NCI-H2081 (cell line): ENCODE results near the gene EEPD1.

ENCODE experiments used
- DNase-seq, 2 experiments: peaks; one replicate each; lab custom pipeline; 2025; lab: John Stamatoyannopoulos, UW

The EEPD1 gene

GRCh38 chr7:36280840-36281812, 128.1 kb downstream of the EEPD1 start:
- DNase-seq: peak; percentile 57 to 79

GRCh38 chr7:36281945-36282717, 129.1 kb downstream of the EEPD1 start:
- no peak for DNase-seq

- no peak for DNase-seq
Measured at GRCh38 chr7:36283181-36283580, 130.1 kb downstream of the EEPD1 start.

GRCh38 chr7:36283711-36284130, 130.7 kb downstream of the EEPD1 start:
- no peak for DNase-seq

- DNase-seq: no peak
Measured at GRCh38 chr7:36284456-36285090, 131.5 kb downstream of the EEPD1 start.

- no peak for DNase-seq
Measured at GRCh38 chr7:36285276-36285675, 132.2 kb downstream of the EEPD1 start.

GRCh38 chr7:36286226-36286625, 133.2 kb downstream of the EEPD1 start:
- DNase-seq: no peak

GRCh38 chr7:36286688-36287087, 133.6 kb downstream of the EEPD1 start:
- DNase-seq: no peak

GRCh38 chr7:36287371-36288241, 134.6 kb downstream of the EEPD1 start:
- no peak for DNase-seq

GRCh38 chr7:36288501-36288900, 135.4 kb downstream of the EEPD1 start:
- no peak for DNase-seq

- DNase-seq: no peak
Measured at GRCh38 chr7:36289833-36290661, 137.0 kb downstream of the EEPD1 start.

- DNase-seq: peak; percentile 86 to 87
Measured at GRCh38 chr7:36291387-36292316, 138.6 kb downstream of the EEPD1 start.

GRCh38 chr7:36295090-36295489, 142.0 kb downstream of the EEPD1 start:
- no peak for DNase-seq

- DNase-seq: no peak
Measured at GRCh38 chr7:36296284-36296683, 143.2 kb downstream of the EEPD1 start.

GRCh38 chr7:36297364-36298009, 144.4 kb downstream of the EEPD1 start:
- no peak for DNase-seq

GRCh38 chr7:36298106-36298505, 145.1 kb downstream of the EEPD1 start:
- no peak for DNase-seq

GRCh38 chr7:36299223-36299774, 146.2 kb downstream of the EEPD1 start:
- no peak for DNase-seq

- no peak for DNase-seq
Measured at GRCh38 chr7:36299823-36300341, 146.8 kb downstream of the EEPD1 start.
